GM23248 (cell line): Measurements from ENCODE around the gene ZNF791. TPM values are rescaled to one million over a fixed set of nuclear protein-coding genes. Genes with fewer than 3 reads are reported as not detected.

Experiments used
- DNase-seq: peaks from one replicate; pipeline ENCODE4 v3.0.0-alpha.2; 2015
- H2AFZ ChIP-seq: fragments of 200-600 bp; sonication (generic); 2 replicates; pipeline ENCODE4 v1.6.1; 2016; ENCODE audit warnings: antibody characterized with exemption
- H3F3A ChIP-seq: fragments of 200-600 bp; sonication (generic); 2 replicates; pipeline ENCODE4 v1.6.1; 2016; ENCODE audit warnings: mild to moderate bottlenecking, antibody characterized with exemption, mixed run types; ENCODE audit not compliant: insufficient read depth
- H3K27ac ChIP-seq: fragments of 200-600 bp; sonication (generic); 2 replicates; pipeline ENCODE4 v1.5.1; 2016; ENCODE audit warnings: mild to moderate bottlenecking
- H3K27me3 ChIP-seq: fragments of 200-600 bp; sonication (generic); replicated peaks from 2 replicates; pipeline ENCODE4 v1.6.1; 2016; ENCODE audit warnings: mild to moderate bottlenecking; ENCODE audit not compliant: insufficient read depth
- H3K36me3 ChIP-seq: fragments of 200-600 bp; sonication (generic); 2 replicates; pipeline ENCODE4 v1.6.1; 2016; ENCODE audit warnings: low read depth, mild to moderate bottlenecking
- H3K4me1 ChIP-seq: fragments of 200-600 bp; sonication (generic); 2 replicates; pipeline ENCODE4 v1.6.1; 2016; ENCODE audit warnings: mild to moderate bottlenecking; ENCODE audit not compliant: insufficient read depth
- H3K4me2 ChIP-seq: fragments of 200-600 bp; sonication (generic); one replicate; pipeline ENCODE4 v1.6.1; 2016; ENCODE audit warnings: mild to moderate bottlenecking; ENCODE audit not compliant: unreplicated experiment
- H3K4me3 ChIP-seq: fragments of 200-600 bp; sonication (generic); 2 replicates; pipeline ENCODE4 v1.5.1; 2016; ENCODE audit warnings: mild to moderate bottlenecking
- H3K79me2 ChIP-seq: fragments of 200-600 bp; sonication (generic); 2 replicates; pipeline ENCODE4 v1.6.1; 2016; ENCODE audit warnings: mild to moderate bottlenecking; ENCODE audit not compliant: insufficient read depth
- H3K9ac ChIP-seq: fragments of 200-600 bp; sonication (generic); 2 replicates; pipeline ENCODE4 v1.6.1; 2016; ENCODE audit warnings: mild to moderate bottlenecking
- H3K9me2 ChIP-seq: fragments of 200-600 bp; sonication (generic); 2 replicates; pipeline ENCODE4 v1.6.1; 2016; ENCODE audit warnings: mixed run types, mild to moderate bottlenecking, moderate library complexity; ENCODE audit not compliant: insufficient read depth
- H3K9me3 ChIP-seq: fragments of 200-600 bp; sonication (generic); one replicate; pipeline ENCODE4 v1.6.1; 2017; ENCODE audit warnings: low read depth
- H4K20me1 ChIP-seq: fragments of 200-600 bp; sonication (generic); 2 replicates; pipeline ENCODE4 v1.6.0; 2016; ENCODE audit not compliant: insufficient read depth
- EZH2 ChIP-seq: fragments of 200-600 bp; sonication (generic); IDR thresholded peaks from 2 replicates; pipeline ENCODE4 v1.6.1; 2018; ENCODE audit warnings: antibody characterized with exemption, mild to moderate bottlenecking; ENCODE audit not compliant: insufficient read depth, poor library complexity, severe bottlenecking
- EZH2phosphoT487 ChIP-seq: fragments of 200-600 bp; sonication (generic); IDR thresholded peaks from 2 replicates; pipeline ENCODE4 v1.6.1; 2018; ENCODE audit warnings: antibody characterized with exemption, moderate library complexity, mild to moderate bottlenecking, low read depth; ENCODE audit not compliant: insufficient read depth
- WGBS, 2 experiments: methylation state at CpG; one replicate each; pipeline ENCODE4 v1.1.6; 2015 to 2017; ENCODE audit warnings: low lambda C conversion rate in 2 of 2, low coverage in 1 of 2; ENCODE audit errors: missing lambda C conversion rate in 2 of 2; 5-methylcytosine and 5-hydroxymethylcytosine counted together
- in situ Hi-C: fragments of 300-500 bp; cut with MboI; formaldehyde crosslinking; loops from 2 replicates; pipeline ENCODE4 v1.15.0; 2020
- polyA plus RNA-seq: library from polyadenylated mRNA; unstranded; fragments of >200 nt; fragmentation: Nextera tagmentation; extraction: Ambion mirVana; gene quantifications from 2 replicates; pipeline ENCODE4 v1.2.1, GENCODE V29; 2016
- total RNA-seq: library from RNA; depleted of rRNA; stranded (reverse); fragments of >200 nt; shearing (Covaris generic); gene quantifications from 2 replicates; pipeline ENCODE4 v1.2.3, GENCODE V29; 2014

Gene ZNF791
- total and polyA plus RNA-seq, 2 experiments from 2014 or later, result 11.9 to 12.6 TPM

DNA sequence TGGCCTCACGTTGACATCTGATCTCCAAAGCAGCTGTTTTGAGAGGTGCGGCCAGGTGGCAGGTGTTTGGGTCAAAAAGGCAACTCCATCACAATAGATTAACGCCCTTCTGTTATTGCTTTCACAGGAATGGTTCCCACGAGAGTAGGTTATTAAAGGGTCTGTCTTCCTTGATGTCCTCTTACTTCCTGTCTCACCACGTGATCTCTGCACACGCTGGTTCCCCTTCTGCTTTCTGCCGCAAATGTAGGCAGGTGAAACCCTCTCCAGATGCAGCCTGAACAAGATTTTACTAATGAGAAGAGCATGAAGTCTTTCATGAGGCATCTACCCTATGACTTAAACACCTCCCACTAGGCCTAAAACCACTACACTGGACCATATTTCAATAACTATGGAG is 36.7 kb upstream of the ZNF791 start:
- Histone ChIP-seq H3K27me3 (no peaks in the 10 kb centered on the region), H3K9ac (no peak overlapping the region), H3K4me1 (no peaks in the 10 kb centered on the region), H4K20me1 (no peaks in the 10 kb centered on the region), H3F3A (no peaks in the 10 kb centered on the region), H3K9me2 (no peaks in the 10 kb centered on the region), H3K9me3 (peaks cover 2% of the 10 kb centered on the region), H2AFZ (no peak overlapping the region), H3K79me2 (no peaks in the 10 kb centered on the region), H3K4me3 (no peak overlapping the region), H3K36me3 (no peaks in the 10 kb centered on the region; the same call in 1 of the 2 replicates), H3K4me2 (no peak overlapping the region), H3K27ac (no peak overlapping the region)
- no peak for TF ChIP-seq EZH2phosphoT487
- no peak for TF ChIP-seq EZH2
- WGBS, 2 experiments, result 70 to 74% methylated on average over 7 of the region's 7 CpGs
- no peak for DNase-seq
- in situ Hi-C loops, result no loop called here

DNA sequence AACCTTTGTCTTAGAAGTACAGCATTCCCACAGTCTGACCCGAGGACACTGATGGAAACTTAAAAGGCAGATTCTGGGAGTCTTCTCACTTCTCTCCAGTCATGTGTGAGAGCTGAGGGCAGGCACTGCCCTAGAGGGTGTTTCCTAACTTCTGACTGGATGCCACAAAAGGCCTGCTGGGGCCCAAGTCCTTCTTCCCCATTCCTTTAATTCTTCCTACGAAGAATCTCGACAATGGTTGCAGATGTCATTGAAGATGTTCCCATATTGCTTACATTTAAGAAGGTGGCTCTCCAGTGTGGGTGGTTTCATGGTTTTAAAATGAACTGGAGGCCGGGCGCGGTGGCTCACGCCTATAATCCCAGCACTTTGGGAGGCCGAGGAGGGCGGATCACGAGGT is 32.1 kb upstream of the ZNF791 start:
- H4K20me1 ChIP-seq, result no peaks in the 10 kb centered on the region
- no peak overlapping the region for H2AFZ ChIP-seq
- H3K36me3 ChIP-seq, result peaks cover 31% of the 10 kb centered on the region
- TF ChIP-seq EZH2phosphoT487 (no peak), EZH2 (no peak)
- no peaks in the 10 kb centered on the region for H3K4me1 ChIP-seq
- H3K4me2 ChIP-seq, result no peak overlapping the region
- H3K79me2 ChIP-seq, result no peaks in the 10 kb centered on the region
- in situ Hi-C loops, result no loop called here
- no peak for DNase-seq
- no peaks in the 10 kb centered on the region for H3K9me2 ChIP-seq
- WGBS, 2 experiments, result 93 to 94% methylated on average over 10 of the region's 10 CpGs
- H3K9me3 ChIP-seq, result peaks cover 2% of the 10 kb centered on the region
- no peaks in the 10 kb centered on the region for H3K27me3 ChIP-seq
- peaks cover 16% of the 10 kb centered on the region for H3F3A ChIP-seq
- no peak overlapping the region for H3K4me3 ChIP-seq
- H3K27ac ChIP-seq, result no peak overlapping the region
- H3K9ac ChIP-seq, result no peak overlapping the region

DNA sequence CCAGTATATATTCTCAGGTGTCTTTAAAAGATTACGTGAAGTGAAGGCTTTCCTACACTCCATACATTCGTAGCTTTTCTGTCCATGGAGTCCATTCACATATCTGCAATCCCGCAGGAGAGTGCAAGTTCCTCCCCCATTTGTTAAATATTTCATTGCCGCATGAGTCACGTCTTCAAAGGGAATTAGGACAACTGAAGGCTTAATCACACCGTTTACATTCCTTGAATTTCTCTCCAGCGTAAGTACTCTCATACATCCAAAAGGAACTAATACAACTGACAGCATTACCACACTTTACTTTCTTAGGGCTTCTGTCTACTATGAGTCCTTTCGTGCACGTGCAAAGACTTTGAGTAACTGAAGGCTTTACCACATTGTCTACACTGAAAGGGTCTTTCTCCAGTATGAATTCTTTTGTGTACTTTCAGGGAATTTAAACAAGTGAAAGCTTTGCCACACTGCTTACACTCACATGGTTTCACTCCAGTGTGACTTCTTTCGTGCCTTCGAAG is 30.5 kb upstream of the ZNF791 start:
- Histone ChIP-seq H3K27ac (no peak overlapping the region), H3K4me3 (no peak overlapping the region), H3K79me2 (no peaks in the 10 kb centered on the region), H3K4me1 (no peaks in the 10 kb centered on the region), H3K36me3 (peaks cover 31% of the 10 kb centered on the region), H3K9me2 (no peaks in the 10 kb centered on the region), H3K4me2 (no peak overlapping the region), H3F3A (peaks cover 16% of the 10 kb centered on the region), H4K20me1 (no peaks in the 10 kb centered on the region), H2AFZ (no peak overlapping the region), H3K27me3 (no peaks in the 10 kb centered on the region), H3K9ac (no peak overlapping the region), H3K9me3 (peaks cover 2% of the 10 kb centered on the region)
- DNase-seq, result peak; percentile 68
- in situ Hi-C loops, result no loop called here
- TF ChIP-seq EZH2 (no peak), EZH2phosphoT487 (0 out of 2 replicates have a peak, but pooled peaks have one; percentile 38)
- 85 to 88% methylated on average over 11 of the region's 11 CpGs for WGBS, 2 experiments

DNA sequence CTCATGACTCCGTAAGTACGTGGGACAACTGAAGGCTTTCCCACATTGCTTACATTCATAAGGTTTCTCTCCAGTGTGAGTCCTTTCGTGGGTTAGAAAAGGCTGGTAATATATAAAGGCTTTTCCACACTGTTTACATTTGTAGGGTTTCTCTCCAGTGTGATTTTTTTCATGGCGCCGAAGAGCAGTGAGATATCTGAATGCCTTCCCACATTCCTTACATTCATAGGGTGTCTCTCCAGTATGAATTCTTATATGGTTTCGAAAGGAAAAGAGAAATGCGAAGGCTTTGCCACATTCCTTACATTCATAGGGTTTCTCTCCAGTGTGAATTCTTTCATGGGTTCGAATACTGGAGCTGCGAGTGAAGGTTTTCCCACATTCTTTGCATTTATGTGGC is 29.6 kb upstream of the ZNF791 start:
- no peaks in the 10 kb centered on the region for H3K4me1 ChIP-seq
- in situ Hi-C loops, result no loop called here
- peaks cover 16% of the 10 kb centered on the region for H3F3A ChIP-seq
- no peak overlapping the region for H3K27ac ChIP-seq
- TF ChIP-seq EZH2 (no peak), EZH2phosphoT487 (no peak)
- 86% methylated on average over 9 of the region's 9 CpGs for WGBS, 2 experiments
- no peak overlapping the region for H3K4me3 ChIP-seq
- H3K79me2 ChIP-seq, result no peaks in the 10 kb centered on the region
- DNase-seq, result no peak
- H3K9ac ChIP-seq, result no peak overlapping the region
- peaks cover 31% of the 10 kb centered on the region for H3K36me3 ChIP-seq
- no peak overlapping the region for H3K4me2 ChIP-seq
- no peaks in the 10 kb centered on the region for H3K9me3 ChIP-seq
- no peaks in the 10 kb centered on the region for H4K20me1 ChIP-seq
- no peaks in the 10 kb centered on the region for H3K27me3 ChIP-seq
- H2AFZ ChIP-seq, result no peak overlapping the region
- no peaks in the 10 kb centered on the region for H3K9me2 ChIP-seq

DNA sequence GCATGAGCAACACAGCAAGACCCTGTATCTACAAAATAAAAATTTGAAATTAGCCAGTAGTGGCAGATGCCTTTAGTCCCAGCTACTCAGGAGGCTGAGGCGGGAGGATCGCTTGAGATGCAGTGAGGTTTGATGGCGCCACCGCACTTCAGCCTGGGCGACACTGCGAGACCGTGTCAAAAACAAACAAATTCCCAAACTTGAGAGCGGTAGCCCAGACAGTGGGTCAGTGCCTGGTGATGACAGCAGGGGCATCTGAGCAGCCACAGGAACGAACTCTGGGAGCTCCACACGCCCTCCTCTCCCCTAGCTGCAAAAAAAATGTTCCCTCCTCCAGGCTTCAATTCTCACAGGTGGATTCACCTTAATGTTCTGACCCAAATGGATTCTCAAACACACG is 14.2 kb upstream of the ZNF791 start:
- TF ChIP-seq EZH2 (no peak), EZH2phosphoT487 (no peak)
- Histone ChIP-seq H3K27ac (no peak overlapping the region), H3K79me2 (no peaks in the 10 kb centered on the region), H4K20me1 (no peaks in the 10 kb centered on the region), H3K4me2 (no peak overlapping the region), H3K27me3 (no peaks in the 10 kb centered on the region), H2AFZ (no peak overlapping the region), H3K9ac (no peak overlapping the region), H3K4me3 (no peak overlapping the region), H3K4me1 (no peaks in the 10 kb centered on the region), H3K36me3 (no peaks in the 10 kb centered on the region; the same call in 1 of the 2 replicates), H3F3A (no peaks in the 10 kb centered on the region), H3K9me2 (no peaks in the 10 kb centered on the region), H3K9me3 (no peaks in the 10 kb centered on the region)
- DNase-seq, result no peak
- in situ Hi-C loops, result no loop called here
- 90 to 93% methylated on average over 11 of the region's 11 CpGs for WGBS, 2 experiments
